Measurements from ENCODE around the gene GDF11.

Gene GDF11

GRCh38 chr12:55742719-55743405, at the start of gene GDF11:
TSS of gene GDF11 (plus strand) at chr12:55743122. CDS start at chr12:55743317, 195 bp downstream.
- Histone ChIP-seq H3K9me3 (ENCODE audit: control insufficient read depth in 2 of 2, low read length in 2 of 2) (no peaks in the 10 kb centered on the region), H3K4me3 (ENCODE audit: low read length in 2 of 2) (peak within 1 kb of the TSS; percentile 66 to 72), H3K4me1 (ENCODE audit: control insufficient read depth in 2 of 2, insufficient read depth in 2 of 2, low read length in 2 of 2) (peaks cover 15 to 17% of the 10 kb centered on the region in 2 donors), H3K27me3 (ENCODE audit: control insufficient read depth in 2 of 2, insufficient read depth in 2 of 2, low read length in 2 of 2) (peaks cover 5 to 10% of the 10 kb centered on the region in 2 donors), H3K36me3 (ENCODE audit: control insufficient read depth in 2 of 2, insufficient read depth in 2 of 2, low read length in 2 of 2) (no peaks in the 10 kb centered on the region), H3K9ac (ENCODE audit: low read depth in 1 of 2, low read length in 2 of 2) (peak within 1 kb of the TSS; percentile 47 to 57), H3K27ac (ENCODE audit: low read depth in 2 of 2, low read length in 2 of 2) (peak within 1 kb of the TSS in 1 of 2 donors; percentile 23)

GRCh38 chr12:55693323-55694187, 49.4 kb upstream of the GDF11 start:
- Histone ChIP-seq H3K27ac (ENCODE audit: low read depth in 2 of 2, low read length in 2 of 2) (no peak overlapping the region), H3K9me3 (ENCODE audit: control insufficient read depth in 2 of 2, low read length in 2 of 2) (no peaks in the 10 kb centered on the region), H3K36me3 (ENCODE audit: control insufficient read depth in 2 of 2, insufficient read depth in 2 of 2, low read length in 2 of 2) (peaks cover 0 to 2% of the 10 kb centered on the region in 2 donors), H3K9ac (ENCODE audit: low read depth in 1 of 2, low read length in 2 of 2) (no peak overlapping the region), H3K27me3 (ENCODE audit: control insufficient read depth in 2 of 2, insufficient read depth in 2 of 2, low read length in 2 of 2) (no peaks in the 10 kb centered on the region), H3K4me3 (ENCODE audit: low read length in 2 of 2) (no peak overlapping the region), H3K4me1 (ENCODE audit: control insufficient read depth in 2 of 2, insufficient read depth in 2 of 2, low read length in 2 of 2) (no peaks in the 10 kb centered on the region)

GRCh38 chr12:55694188-55694515, 48.8 kb upstream of the GDF11 start:
- H3K4me3 ChIP-seq (ENCODE audit: low read length in 2 of 2) = no peak overlapping the region
- H3K27ac ChIP-seq (ENCODE audit: low read depth in 2 of 2, low read length in 2 of 2) = no peak overlapping the region
- H3K27me3 ChIP-seq (ENCODE audit: control insufficient read depth in 2 of 2, insufficient read depth in 2 of 2, low read length in 2 of 2) = no peaks in the 10 kb centered on the region
- H3K36me3 ChIP-seq (ENCODE audit: control insufficient read depth in 2 of 2, insufficient read depth in 2 of 2, low read length in 2 of 2) = peaks cover 0 to 2% of the 10 kb centered on the region in 2 donors
- H3K4me1 ChIP-seq (ENCODE audit: control insufficient read depth in 2 of 2, insufficient read depth in 2 of 2, low read length in 2 of 2) = no peaks in the 10 kb centered on the region
- H3K9ac ChIP-seq (ENCODE audit: low read depth in 1 of 2, low read length in 2 of 2) = no peak overlapping the region
- no peaks in the 10 kb centered on the region for H3K9me3 ChIP-seq (ENCODE audit: control insufficient read depth in 2 of 2, low read length in 2 of 2)

GRCh38 chr12:55694651-55695050, 48.3 kb upstream of the GDF11 start:
- H3K36me3 ChIP-seq (ENCODE audit: control insufficient read depth in 2 of 2, insufficient read depth in 2 of 2, low read length in 2 of 2) = peaks cover 0 to 2% of the 10 kb centered on the region in 2 donors
- H3K9me3 ChIP-seq (ENCODE audit: control insufficient read depth in 2 of 2, low read length in 2 of 2) = no peaks in the 10 kb centered on the region
- no peaks in the 10 kb centered on the region for H3K27me3 ChIP-seq (ENCODE audit: control insufficient read depth in 2 of 2, insufficient read depth in 2 of 2, low read length in 2 of 2)
- H3K4me1 ChIP-seq (ENCODE audit: control insufficient read depth in 2 of 2, insufficient read depth in 2 of 2, low read length in 2 of 2) = no peaks in the 10 kb centered on the region
- H3K9ac ChIP-seq (ENCODE audit: low read depth in 1 of 2, low read length in 2 of 2) = no peak overlapping the region
- no peak overlapping the region for H3K4me3 ChIP-seq (ENCODE audit: low read length in 2 of 2)
- H3K27ac ChIP-seq (ENCODE audit: low read depth in 2 of 2, low read length in 2 of 2) = no peak overlapping the region

- Histone ChIP-seq H3K4me1 (ENCODE audit: control insufficient read depth in 2 of 2, insufficient read depth in 2 of 2, low read length in 2 of 2) (no peaks in the 10 kb centered on the region), H3K36me3 (ENCODE audit: control insufficient read depth in 2 of 2, insufficient read depth in 2 of 2, low read length in 2 of 2) (peaks cover 0 to 2% of the 10 kb centered on the region in 2 donors), H3K9me3 (ENCODE audit: control insufficient read depth in 2 of 2, low read length in 2 of 2) (no peaks in the 10 kb centered on the region), H3K9ac (ENCODE audit: low read depth in 1 of 2, low read length in 2 of 2) (no peak overlapping the region), H3K27me3 (ENCODE audit: control insufficient read depth in 2 of 2, insufficient read depth in 2 of 2, low read length in 2 of 2) (no peaks in the 10 kb centered on the region), H3K27ac (ENCODE audit: low read depth in 2 of 2, low read length in 2 of 2) (no peak overlapping the region), H3K4me3 (ENCODE audit: low read length in 2 of 2) (no peak overlapping the region)
These were observed 47.6 kb upstream of the GDF11 start for GRCh38 chr12:55695349-55695748.

- no peak overlapping the region for H3K4me3 ChIP-seq (ENCODE audit: low read length in 2 of 2)
- H3K36me3 ChIP-seq (ENCODE audit: control insufficient read depth in 2 of 2, insufficient read depth in 2 of 2, low read length in 2 of 2) = peaks cover 0 to 2% of the 10 kb centered on the region in 2 donors
- H3K4me1 ChIP-seq (ENCODE audit: control insufficient read depth in 2 of 2, insufficient read depth in 2 of 2, low read length in 2 of 2) = no peaks in the 10 kb centered on the region
- H3K27me3 ChIP-seq (ENCODE audit: control insufficient read depth in 2 of 2, insufficient read depth in 2 of 2, low read length in 2 of 2) = no peaks in the 10 kb centered on the region
- H3K27ac ChIP-seq (ENCODE audit: low read depth in 2 of 2, low read length in 2 of 2) = no peak overlapping the region
- H3K9ac ChIP-seq (ENCODE audit: low read depth in 1 of 2, low read length in 2 of 2) = no peak overlapping the region
- no peaks in the 10 kb centered on the region for H3K9me3 ChIP-seq (ENCODE audit: control insufficient read depth in 2 of 2, low read length in 2 of 2)
These were observed 46.8 kb upstream of the GDF11 start for GRCh38 chr12:55696141-55696540.

GRCh38 chr12:55696796-55697462, 46.0 kb upstream of the GDF11 start:
- no peak overlapping the region for H3K27ac ChIP-seq (ENCODE audit: low read depth in 2 of 2, low read length in 2 of 2)
- H3K9me3 ChIP-seq (ENCODE audit: control insufficient read depth in 2 of 2, low read length in 2 of 2) = no peaks in the 10 kb centered on the region
- H3K4me1 ChIP-seq (ENCODE audit: control insufficient read depth in 2 of 2, insufficient read depth in 2 of 2, low read length in 2 of 2) = no peaks in the 10 kb centered on the region
- no peaks in the 10 kb centered on the region for H3K27me3 ChIP-seq (ENCODE audit: control insufficient read depth in 2 of 2, insufficient read depth in 2 of 2, low read length in 2 of 2)
- H3K9ac ChIP-seq (ENCODE audit: low read depth in 1 of 2, low read length in 2 of 2) = no peak overlapping the region
- no peak overlapping the region for H3K4me3 ChIP-seq (ENCODE audit: low read length in 2 of 2)
- peaks cover 0 to 2% of the 10 kb centered on the region in 2 donors for H3K36me3 ChIP-seq (ENCODE audit: control insufficient read depth in 2 of 2, insufficient read depth in 2 of 2, low read length in 2 of 2)

GRCh38 chr12:55697686-55698085, 45.2 kb upstream of the GDF11 start:
- Histone ChIP-seq H3K27me3 (ENCODE audit: control insufficient read depth in 2 of 2, insufficient read depth in 2 of 2, low read length in 2 of 2) (no peaks in the 10 kb centered on the region), H3K27ac (ENCODE audit: low read depth in 2 of 2, low read length in 2 of 2) (no peak overlapping the region), H3K36me3 (ENCODE audit: control insufficient read depth in 2 of 2, insufficient read depth in 2 of 2, low read length in 2 of 2) (peaks cover 0 to 2% of the 10 kb centered on the region in 2 donors), H3K9me3 (ENCODE audit: control insufficient read depth in 2 of 2, low read length in 2 of 2) (no peaks in the 10 kb centered on the region), H3K9ac (ENCODE audit: low read depth in 1 of 2, low read length in 2 of 2) (no peak overlapping the region), H3K4me1 (ENCODE audit: control insufficient read depth in 2 of 2, insufficient read depth in 2 of 2, low read length in 2 of 2) (no peaks in the 10 kb centered on the region), H3K4me3 (ENCODE audit: low read length in 2 of 2) (no peak overlapping the region)

- no peak overlapping the region for H3K9ac ChIP-seq (ENCODE audit: low read depth in 1 of 2, low read length in 2 of 2)
- peaks cover 0 to 2% of the 10 kb centered on the region in 2 donors for H3K36me3 ChIP-seq (ENCODE audit: control insufficient read depth in 2 of 2, insufficient read depth in 2 of 2, low read length in 2 of 2)
- no peaks in the 10 kb centered on the region for H3K27me3 ChIP-seq (ENCODE audit: control insufficient read depth in 2 of 2, insufficient read depth in 2 of 2, low read length in 2 of 2)
- H3K4me3 ChIP-seq (ENCODE audit: low read length in 2 of 2) = no peak overlapping the region
- H3K9me3 ChIP-seq (ENCODE audit: control insufficient read depth in 2 of 2, low read length in 2 of 2) = no peaks in the 10 kb centered on the region
- no peaks in the 10 kb centered on the region for H3K4me1 ChIP-seq (ENCODE audit: control insufficient read depth in 2 of 2, insufficient read depth in 2 of 2, low read length in 2 of 2)
- H3K27ac ChIP-seq (ENCODE audit: low read depth in 2 of 2, low read length in 2 of 2) = no peak overlapping the region
These were observed 44.5 kb upstream of the GDF11 start for GRCh38 chr12:55698241-55698955.
